GM12892 (cell line): Measurements from ENCODE around the gene DESI1. TPM values are rescaled to one million over a fixed set of nuclear protein-coding genes. Genes with fewer than 3 reads are reported as not detected.
"Not testable (repeated sequence)": the region's sequence is repeated elsewhere in the genome, so short reads cannot be mapped to it uniquely, and the experiment has no call there.

Experiments used
- DNase-seq: peaks from one replicate; pipeline ENCODE4 v3.0.0; 2011; ENCODE audit not compliant: insufficient read length
- FAIRE-seq: peaks from 2 replicates; lab custom pipeline; 2011; peaks lifted over from hg19 to GRCh38; lab: Jason Lieb, UNC
- POLR2A ChIP-seq: IDR thresholded peaks from 2 replicates; pipeline ENCODE4 v1.6.1; 2011; ENCODE audit warnings: low read depth, low read length, control low read depth
- POLR2AphosphoS5 ChIP-seq: IDR thresholded peaks from 2 replicates; pipeline ENCODE4 v1.6.1; 2011; ENCODE audit warnings: low read depth, low read length, control low read depth
- TAF1 ChIP-seq: IDR thresholded peaks from 2 replicates; pipeline ENCODE4 v1.6.1; 2011; ENCODE audit warnings: low read depth, mild to moderate bottlenecking, control low read depth, low read length, borderline replicate concordance
- polyA plus RNA-seq: library from polyadenylated mRNA; unstranded; fragments of >200 nt; gene quantifications from one replicate; pipeline ENCODE4 v1.2.1, GENCODE V29; 2012; ENCODE audit warnings: missing spikeins, inconsistent platforms; ENCODE audit not compliant: missing spikeins

Gene DESI1
- polyA plus RNA-seq, result 24.2 TPM

- TF ChIP-seq POLR2A, result peak; percentile 90
- peak; percentile 89 for TF ChIP-seq POLR2AphosphoS5
- TF ChIP-seq TAF1, result peak; percentile 95
- DNase-seq, result peak; percentile 40
- FAIRE-seq, result peak; percentile 50
These were observed at the start of gene DESI1 for GRCh38 chr22:41620589-41621098. TSS of gene DESI1 (minus strand) at chr22:41621043. CDS start at chr22:41620839, 204 bp downstream.

- no peak for DNase-seq
- TF ChIP-seq TAF1 (no peak), POLR2A (no peak), POLR2AphosphoS5 (no peak)
These were observed 48.4 kb upstream of the DESI1 start for GRCh38 chr22:41668971-41669911.

GRCh38 chr22:41664951-41665350, 44.1 kb upstream of the DESI1 start:
- no peak for FAIRE-seq
- TF ChIP-seq TAF1, result no peak
- no peak for TF ChIP-seq POLR2A
- no peak for TF ChIP-seq POLR2AphosphoS5

More at GRCh38 chr22:41668971-41669911, 48.4 kb upstream of the DESI1 start:
- no peak for FAIRE-seq

GRCh38 chr22:41664490-41664889, 43.6 kb upstream of the DESI1 start:
- FAIRE-seq (no peak), DNase-seq (no peak)
- TF ChIP-seq TAF1 (no peak), POLR2AphosphoS5 (0 out of 2 replicates have a peak, but pooled peaks have one; percentile 48)

More at GRCh38 chr22:41664951-41665350, 44.1 kb upstream of the DESI1 start:
- no peak for DNase-seq

GRCh38 chr22:41663594-41663993, 42.8 kb upstream of the DESI1 start:
- not testable (repeated sequence) for FAIRE-seq, DNase-seq

GRCh38 chr22:41661713-41662112, 40.9 kb upstream of the DESI1 start:
- TF ChIP-seq POLR2A (no peak), TAF1 (no peak), POLR2AphosphoS5 (no peak)
- no peak for DNase-seq
- FAIRE-seq, result no peak

GRCh38 chr22:41661088-41661487, 40.2 kb upstream of the DESI1 start:
- DNase-seq (no peak), FAIRE-seq (no peak)
- TF ChIP-seq POLR2AphosphoS5 (no peak), POLR2A (no peak), TAF1 (no peak)

GRCh38 chr22:41660416-41660815, 39.6 kb upstream of the DESI1 start:
- FAIRE-seq, result no peak

GRCh38 chr22:41659941-41660340, 39.1 kb upstream of the DESI1 start:
- no peak for DNase-seq
- no peak for FAIRE-seq
- no peak for TF ChIP-seq POLR2AphosphoS5
- no peak for TF ChIP-seq POLR2A
- no peak for TF ChIP-seq TAF1

More at GRCh38 chr22:41660416-41660815, 39.6 kb upstream of the DESI1 start:
- TF ChIP-seq POLR2A (no peak), TAF1 (no peak), POLR2AphosphoS5 (no peak)
- DNase-seq, result no peak

GRCh38 chr22:41658869-41659268, 38.0 kb upstream of the DESI1 start:
- no peak for DNase-seq
- FAIRE-seq, result no peak
- TF ChIP-seq POLR2A (no peak), TAF1 (no peak), POLR2AphosphoS5 (no peak)

- FAIRE-seq (no peak), DNase-seq (no peak)
- TF ChIP-seq POLR2A, result no peak
- TF ChIP-seq TAF1, result no peak
- TF ChIP-seq POLR2AphosphoS5, result no peak
These were observed 36.9 kb upstream of the DESI1 start for GRCh38 chr22:41657709-41658108.
